Measurements from ENCODE around the gene SPHK2.

- TF ChIP-seq CTCF (IDR thresholded peaks at IDR 0.05) (no peak), REST (IDR thresholded peaks at IDR 0.05) (no peak), HDAC2 (IDR thresholded peaks at IDR 0.05) (no peak)
These were observed 15.3 kb downstream of the SPHK2 start for GRCh38 chr19:48634424-48635262.

All from A549 (cell line).